GM21723 (cell line): ENCODE data around the gene NEDD4L.
A peak's percentile ranks its signal among the peaks of the same experiment; 100 is the strongest.
"Not testable (repeated sequence)": the region's sequence is repeated elsewhere in the genome, so short reads cannot be mapped to it uniquely, and the experiment has no call there.

Source experiments
- ATAC-seq: cut with Tn5 transposase; IDR thresholded peaks from one replicate; pipeline ENCODE4 v1.9.1; 2021; ENCODE audit warnings: mild to moderate bottlenecking, moderate library complexity; ENCODE audit not compliant: unreplicated experiment

NEDD4L gene

GRCh38 chr18:58043491-58044369, at the start of gene NEDD4L:
TSS of gene NEDD4L (plus strand) at chr18:58044226. CDS start at chr18:58044661, 435 bp downstream.
- ATAC-seq, result peak; percentile 85

GRCh38 chr18:57995331-57995730, 48.7 kb upstream of the NEDD4L start:
- no peak for ATAC-seq

- not testable (repeated sequence) for ATAC-seq
These were observed 47.1 kb upstream of the NEDD4L start for GRCh38 chr18:57996894-57997293.

- no peak for ATAC-seq
These were observed 46.2 kb upstream of the NEDD4L start for GRCh38 chr18:57997820-57998219.

- no peak for ATAC-seq
These were observed 45.6 kb upstream of the NEDD4L start for GRCh38 chr18:57998461-57998860.

- ATAC-seq, result no peak
These were observed 39.7 kb upstream of the NEDD4L start for GRCh38 chr18:58004317-58004716.

GRCh38 chr18:58005011-58005410, 39.0 kb upstream of the NEDD4L start:
- ATAC-seq, result no peak

GRCh38 chr18:58005885-58006523, 38.0 kb upstream of the NEDD4L start:
- ATAC-seq, result no peak

- no peak for ATAC-seq
These were observed 34.9 kb upstream of the NEDD4L start for GRCh38 chr18:58009166-58009565.

GRCh38 chr18:58010265-58010664, 33.8 kb upstream of the NEDD4L start:
- no peak for ATAC-seq

GRCh38 chr18:58012356-58012755, 31.7 kb upstream of the NEDD4L start:
- ATAC-seq, result no peak

GRCh38 chr18:58013241-58014211, 30.5 kb upstream of the NEDD4L start:
- ATAC-seq, result no peak

GRCh38 chr18:58015065-58015780, 28.8 kb upstream of the NEDD4L start:
- ATAC-seq, result peak; percentile 100

GRCh38 chr18:58017267-58017666, 26.8 kb upstream of the NEDD4L start:
- ATAC-seq, result no peak

- no peak for ATAC-seq
These were observed 23.4 kb upstream of the NEDD4L start for GRCh38 chr18:58020567-58021107.

- no peak for ATAC-seq
These were observed 22.5 kb upstream of the NEDD4L start for GRCh38 chr18:58021504-58021903.

- no peak for ATAC-seq
These were observed 20.9 kb upstream of the NEDD4L start for GRCh38 chr18:58023108-58023507.

- ATAC-seq, result no peak
These were observed 19.9 kb upstream of the NEDD4L start for GRCh38 chr18:58024139-58024538.

GRCh38 chr18:58025205-58025604, 18.8 kb upstream of the NEDD4L start:
- ATAC-seq, result no peak

- no peak for ATAC-seq
These were observed 18.3 kb upstream of the NEDD4L start for GRCh38 chr18:58025733-58026132.
